ENCODE results near the gene L2HGDH.

L2HGDH gene

GRCh38 chr14:50228313-50228712 is 83.7 kb downstream of the L2HGDH start:
- DNase-seq, result no peak

- no peak for DNase-seq
Measured at GRCh38 chr14:50225974-50226297, 86.1 kb downstream of the L2HGDH start.

- DNase-seq, result no peak
Measured at GRCh38 chr14:50225067-50225973, 86.7 kb downstream of the L2HGDH start.

GRCh38 chr14:50222055-50222613 is 89.9 kb downstream of the L2HGDH start:
- DNase-seq, result no peak

- no peak for DNase-seq
Measured at GRCh38 chr14:50218501-50218900, 93.5 kb downstream of the L2HGDH start.

- DNase-seq, result no peak
Measured at GRCh38 chr14:50215416-50215815, 96.6 kb downstream of the L2HGDH start.

GRCh38 chr14:50213795-50214194 is 98.2 kb downstream of the L2HGDH start:
- no peak for DNase-seq

GRCh38 chr14:50212726-50213125 is 99.3 kb downstream of the L2HGDH start:
- DNase-seq, result no peak

GRCh38 chr14:50210074-50210473 is 102.0 kb downstream of the L2HGDH start:
- DNase-seq, result no peak

- no peak for DNase-seq
Measured at GRCh38 chr14:50198499-50198898, 113.5 kb downstream of the L2HGDH start.

GRCh38 chr14:50191499-50191898 is 120.5 kb downstream of the L2HGDH start:
- no peak for DNase-seq

Measured in NCI-H524 (cell line).